HG03159 (cell line): Measurements from ENCODE around the gene CFAP298.
"Not testable (repeated sequence)": the region's sequence is repeated elsewhere in the genome, so short reads cannot be mapped to it uniquely, and the experiment has no call there.

ENCODE experiments used
- ATAC-seq: cut with Tn5 transposase; IDR thresholded peaks from one replicate; pipeline ENCODE4 v1.9.1; 2021; ENCODE audit warnings: mild to moderate bottlenecking, moderate library complexity; ENCODE audit not compliant: unreplicated experiment

CFAP298 gene

DNA sequence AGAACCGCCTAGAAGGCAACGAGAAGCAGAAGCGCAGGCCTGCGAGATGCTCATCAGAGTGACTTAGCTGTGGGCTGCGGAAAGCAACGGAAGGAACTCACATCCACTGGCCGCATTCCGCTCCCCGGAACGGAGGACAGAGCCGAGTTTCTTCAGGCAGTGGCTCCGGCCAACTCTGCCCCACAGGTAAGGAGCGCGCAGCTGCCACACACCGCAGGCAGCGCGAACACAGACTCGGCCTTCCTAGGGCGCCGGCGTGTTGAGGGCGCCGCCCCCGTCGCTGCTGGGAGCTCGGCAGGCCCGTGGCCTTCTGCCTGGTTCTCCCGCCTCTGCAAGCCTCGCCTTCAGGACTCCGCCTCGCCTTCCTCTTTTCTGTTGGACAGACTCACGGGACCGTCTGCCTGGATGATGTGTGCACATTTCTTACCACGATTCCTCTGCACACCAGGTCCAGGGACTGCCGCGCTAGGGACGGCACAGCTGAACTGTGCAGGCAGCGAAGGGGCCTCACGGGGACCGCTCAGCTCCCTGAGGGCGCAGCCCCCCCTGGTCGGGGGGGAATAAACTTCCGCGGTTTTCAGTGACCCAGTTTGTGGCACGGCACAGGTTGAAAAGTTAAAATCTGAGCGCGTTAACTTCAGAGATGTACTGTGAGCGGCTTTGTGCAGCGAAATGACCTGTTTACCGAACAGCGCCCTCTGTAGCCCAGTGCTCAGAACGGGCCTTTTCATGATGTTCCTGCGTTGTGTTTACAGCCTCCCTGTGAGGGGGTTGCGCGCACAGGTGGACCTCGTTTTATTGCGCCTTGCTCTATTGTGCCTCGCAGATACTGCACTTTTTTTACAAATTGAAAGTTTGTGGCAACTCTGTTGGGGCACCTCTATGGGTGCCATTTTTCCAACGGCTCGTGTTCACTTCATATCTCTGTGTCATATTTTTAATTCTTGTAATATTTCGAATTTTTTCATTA is 42.6 kb downstream of the CFAP298 start:
- peak; percentile 80 for ATAC-seq

DNA sequence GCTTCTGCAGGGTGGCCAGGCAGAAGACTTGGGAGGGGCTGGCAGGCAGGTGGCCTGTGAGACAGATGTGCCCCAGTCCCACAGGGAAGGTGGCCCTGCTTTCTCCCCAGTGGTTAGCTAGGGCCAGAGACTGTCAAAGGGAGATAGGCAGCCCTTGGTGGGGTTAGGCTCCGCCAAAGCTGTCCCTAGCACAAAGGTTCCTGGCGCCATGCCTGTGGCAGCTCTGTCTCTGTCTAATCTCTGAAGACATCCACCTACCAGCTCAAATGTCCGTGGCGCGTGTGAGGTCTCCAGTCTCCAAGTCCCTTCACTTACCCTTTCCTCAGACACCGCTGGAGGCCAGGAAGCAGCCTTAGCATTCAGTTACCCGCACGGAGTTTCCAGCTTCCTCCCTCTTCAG is 44.6 kb downstream of the CFAP298 start:
- no peak for ATAC-seq

- no peak for ATAC-seq
Observed at GRCh38 chr21:32566741-32567389, 45.3 kb downstream of the CFAP298 start.

- no peak for ATAC-seq
Observed at GRCh38 chr21:32565856-32566465, 46.2 kb downstream of the CFAP298 start.

DNA sequence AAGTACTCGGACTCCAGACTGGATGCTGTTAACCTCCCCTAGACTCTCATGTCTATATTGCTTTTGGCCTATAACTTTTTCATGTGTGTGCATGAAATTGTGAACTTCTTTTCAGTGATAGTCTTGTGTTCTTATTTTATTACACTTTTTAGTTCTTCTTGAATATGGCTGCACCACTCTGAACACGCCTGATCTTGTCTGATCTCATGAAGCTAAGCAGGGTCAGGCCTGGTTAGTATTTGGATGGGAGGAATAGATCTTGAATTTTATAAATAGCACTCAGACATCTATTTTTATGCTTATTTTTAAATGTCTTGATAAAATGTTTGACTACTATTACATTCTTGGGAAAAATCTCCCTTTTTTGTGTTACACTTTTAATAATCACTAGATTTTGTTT is 49.3 kb downstream of the CFAP298 start:
- no peak for ATAC-seq

GRCh38 chr21:32562426-32562825 is 49.8 kb downstream of the CFAP298 start:
- no peak for ATAC-seq

- not testable (repeated sequence) for ATAC-seq
Observed at GRCh38 chr21:32561476-32561875, 50.7 kb downstream of the CFAP298 start.

- no peak for ATAC-seq
Observed at GRCh38 chr21:32560896-32561295, 51.3 kb downstream of the CFAP298 start.

DNA sequence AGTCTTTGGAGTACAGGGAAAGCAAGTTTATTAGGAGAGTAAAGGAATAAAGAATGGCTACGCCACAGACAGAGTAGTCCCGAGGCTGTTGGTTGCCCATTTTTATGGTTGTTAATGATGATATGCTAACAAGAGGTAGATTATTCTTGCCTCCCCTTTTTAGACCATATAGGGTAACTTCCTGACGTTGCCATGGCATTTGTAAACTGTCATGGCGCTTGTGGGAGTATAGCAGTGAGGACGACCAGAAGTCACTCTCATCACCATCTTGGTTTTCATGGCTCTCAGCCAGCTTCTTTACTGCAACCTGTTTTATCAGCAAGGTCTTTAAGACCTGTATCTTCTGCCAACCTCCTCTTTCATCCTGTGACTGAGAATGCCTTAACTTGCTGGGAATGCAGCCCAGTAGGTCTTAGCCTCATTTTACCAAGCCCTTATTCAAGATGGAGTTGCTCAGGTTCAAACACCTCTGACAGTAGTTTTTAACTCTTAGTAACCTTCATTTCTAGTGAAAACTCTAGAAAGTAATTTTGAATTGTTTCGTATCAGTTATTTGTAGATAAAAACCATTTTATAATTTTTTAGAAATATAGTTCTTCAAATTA is 53.1 kb downstream of the CFAP298 start:
- ATAC-seq, result no peak

DNA sequence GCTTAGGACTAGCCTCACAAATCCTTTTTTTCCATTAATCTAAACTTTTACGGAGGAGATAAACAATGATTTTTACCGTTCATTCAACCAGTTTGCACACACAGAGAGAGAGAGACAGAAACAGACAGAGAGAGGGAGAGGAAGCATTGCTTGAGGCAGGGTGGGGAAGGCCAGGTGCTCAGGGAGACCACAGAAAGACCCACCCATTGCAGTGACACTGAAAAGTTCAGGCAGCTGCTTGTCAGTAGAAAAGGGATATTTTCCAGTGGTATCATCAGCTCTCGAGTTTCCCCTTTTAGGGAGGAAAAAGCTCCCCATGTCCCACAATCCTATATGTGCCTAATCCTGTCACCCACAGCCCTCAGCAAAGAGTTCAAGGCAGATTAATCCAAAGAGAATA is 54.1 kb downstream of the CFAP298 start:
- no peak for ATAC-seq

- ATAC-seq, result no peak
Observed at GRCh38 chr21:32554832-32555638, 57.1 kb downstream of the CFAP298 start.

DNA sequence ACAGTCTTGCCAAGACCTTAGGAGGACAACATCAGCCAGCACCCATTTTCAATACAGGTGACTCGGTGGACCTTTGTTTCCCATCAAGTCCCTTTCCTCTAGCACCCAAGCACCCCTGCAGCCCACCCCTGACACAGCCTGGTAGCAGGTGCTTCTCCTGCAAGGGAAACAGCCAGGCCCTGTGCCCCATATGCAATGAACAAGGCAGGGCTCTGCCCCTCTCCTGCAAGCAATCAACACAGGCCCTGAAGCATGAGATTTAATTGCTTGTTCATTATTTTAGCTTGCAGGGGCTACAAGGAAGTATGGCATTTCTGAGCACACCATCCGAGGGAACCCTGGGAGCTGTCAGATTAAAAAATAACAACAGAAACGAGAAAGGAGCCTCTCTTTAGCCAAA is 62.3 kb downstream of the CFAP298 start:
- no peak for ATAC-seq

DNA sequence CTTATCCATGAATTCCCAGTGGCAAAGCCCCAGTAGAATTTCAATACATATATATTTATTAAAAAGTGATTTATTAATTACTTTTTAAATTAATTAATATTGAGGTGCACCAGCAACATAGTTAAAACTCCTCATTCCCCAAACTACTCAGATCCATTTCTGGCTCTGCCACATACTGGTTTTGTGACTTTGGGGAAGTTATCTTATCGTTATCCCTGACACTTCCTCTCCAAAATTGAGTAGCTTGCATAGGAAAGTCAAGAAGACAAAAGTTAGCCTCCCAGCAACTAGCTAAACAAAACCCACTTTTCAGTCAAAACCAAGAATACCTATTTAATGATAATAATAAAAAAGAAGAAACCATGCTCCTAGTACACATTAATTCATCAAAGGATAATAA is 62.7 kb downstream of the CFAP298 start:
- no peak for ATAC-seq
